Left lung (tissue), 14 donors: ENCODE results near the gene CNOT10. TPM values are rescaled to one million over a fixed set of nuclear protein-coding genes. Genes with fewer than 3 reads are reported as not detected.

Source experiments
- ATAC-seq: fragments of 200-7000 bp; cut with Tn5 transposase; one replicate; pipeline ENCODE4 v1.9.1; 2020; ENCODE audit warnings: moderate library complexity
- DNase-seq, 4 donors: peaks; one replicate each; pipeline ENCODE4 v3.0.0-alpha.2; 2013 to 2020
- H3K27ac ChIP-seq, 2 donors: fragments of 200-600 bp; sonication (generic) in 1 of 2; one replicate each; pipeline versions ENCODE4 v1.5.0 to v1.8.0; 2020 to 2021
- H3K27me3 ChIP-seq, 2 donors: fragments of 200-600 bp; sonication (generic) in 1 of 2; one replicate each; pipeline versions ENCODE4 v1.5.0 to v1.8.0; 2020 to 2021
- H3K36me3 ChIP-seq, 2 donors: fragments of 200-600 bp; sonication (generic) in 1 of 2; one replicate each; pipeline versions ENCODE4 v1.5.0 to v1.8.0; 2020 to 2021
- H3K4me1 ChIP-seq, 2 donors: fragments of 200-600 bp; one replicate each; pipeline ENCODE4 v1.8.0; 2021
- H3K4me3 ChIP-seq, 2 donors: fragments of 200-600 bp; sonication (generic) in 1 of 2; one replicate each; pipeline versions ENCODE4 v1.5.0 to v1.8.0; 2020 to 2021; ENCODE audit warnings: mild to moderate bottlenecking in 1 of 2
- H3K9me3 ChIP-seq, 2 donors: fragments of 200-600 bp; sonication (generic) in 1 of 2; one replicate each; pipeline versions ENCODE4 v1.5.0 to v1.8.0; 2020 to 2021
- CTCF ChIP-seq, 2 donors: fragments of 200-600 bp; sonication (generic) in 1 of 2; IDR thresholded peaks; one replicate each; pipeline versions ENCODE4 v1.5.0 to v1.8.0; 2021; ENCODE audit warnings: antibody characterized with exemption in 2 of 2
- intact Hi-C, 2 donors: fragments of 100-400 bp; cut with DNase I; formaldehyde crosslinking; loops; one replicate each; pipeline versions ENCODE4 v1.11.2 to v1.14.2; 2022
- long read RNA-seq, 12 donors: library from polyadenylated mRNA in 2 of 12; unstranded in 2 of 12; transcript quantifications; one replicate each; pipeline ENCODE4 v2.0.0 and lab custom pipeline, GENCODE V29; 2019 to 2026
- polyA plus RNA-seq, 6 donors: library from polyadenylated mRNA; unstranded; fragments of 120-200 nt; gene quantifications; one replicate each; pipeline ENCODE4 v1.2.1, GENCODE V29; 2013; ENCODE audit not compliant: insufficient read length in 6 of 6
- total RNA-seq, 2 donors: library from RNA; stranded (reverse); fragmentation: NEBNext Ultra II Directional; extraction: Animal tissue kit (Norgen Biotek cat#: 25700); gene quantifications; one replicate each; pipeline ENCODE4 v1.2.1, GENCODE V29; 2021
- donor health status: DM: no; HTN: yes; CAD: no.
- donor health status: DM: no; HTN: no; CAD: no.

The CNOT10 gene, protein sequence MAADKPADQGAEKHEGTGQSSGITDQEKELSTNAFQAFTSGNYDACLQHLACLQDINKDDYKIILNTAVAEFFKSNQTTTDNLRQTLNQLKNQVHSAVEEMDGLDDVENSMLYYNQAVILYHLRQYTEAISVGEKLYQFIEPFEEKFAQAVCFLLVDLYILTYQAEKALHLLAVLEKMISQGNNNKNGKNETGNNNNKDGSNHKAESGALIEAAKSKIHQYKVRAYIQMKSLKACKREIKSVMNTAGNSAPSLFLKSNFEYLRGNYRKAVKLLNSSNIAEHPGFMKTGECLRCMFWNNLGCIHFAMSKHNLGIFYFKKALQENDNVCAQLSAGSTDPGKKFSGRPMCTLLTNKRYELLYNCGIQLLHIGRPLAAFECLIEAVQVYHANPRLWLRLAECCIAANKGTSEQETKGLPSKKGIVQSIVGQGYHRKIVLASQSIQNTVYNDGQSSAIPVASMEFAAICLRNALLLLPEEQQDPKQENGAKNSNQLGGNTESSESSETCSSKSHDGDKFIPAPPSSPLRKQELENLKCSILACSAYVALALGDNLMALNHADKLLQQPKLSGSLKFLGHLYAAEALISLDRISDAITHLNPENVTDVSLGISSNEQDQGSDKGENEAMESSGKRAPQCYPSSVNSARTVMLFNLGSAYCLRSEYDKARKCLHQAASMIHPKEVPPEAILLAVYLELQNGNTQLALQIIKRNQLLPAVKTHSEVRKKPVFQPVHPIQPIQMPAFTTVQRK
- 10 to 100 TPM; 27.8 to 37.1 TPM for total RNA-seq
- polyA plus RNA-seq: 10 to 100 TPM; 46.3 to 61.8 (median 53.4) TPM
- long read RNA-seq, donor 1, partial matches to known transcripts: 0 of 5 reads
- long read RNA-seq, donor 1, other reads (novel, unspliced or antisense): 0 of 5 reads
- long read RNA-seq, donor 2, partial matches to known transcripts: 0 of 3 reads
- long read RNA-seq, donor 2, other reads (novel, unspliced or antisense): 0 of 3 reads
- long read RNA-seq, donor 3, partial matches to known transcripts: 0 of 5 reads
- long read RNA-seq, donor 3, other reads (novel, unspliced or antisense): 0 of 5 reads
- long read RNA-seq, donor 4, partial matches to known transcripts: 1 of 7 reads
- long read RNA-seq, donor 4, other reads (novel, unspliced or antisense): 2 of 7 reads
- long read RNA-seq, donor 5, partial matches to known transcripts: 0 of 3 reads
- long read RNA-seq, donor 5, other reads (novel, unspliced or antisense): 0 of 3 reads
- long read RNA-seq, donor 6, partial matches to known transcripts: 0 of 3 reads
- long read RNA-seq, donor 6, other reads (novel, unspliced or antisense): 0 of 3 reads
- long read RNA-seq, donor 7, partial matches to known transcripts: 0 of 3 reads
- long read RNA-seq, donor 7, other reads (novel, unspliced or antisense): 0 of 3 reads
- long read RNA-seq, donor 8, partial matches to known transcripts: 0 of 3 reads
- long read RNA-seq, donor 8, other reads (novel, unspliced or antisense): 0 of 3 reads
- long read RNA-seq, donor 9: 0 reads
- long read RNA-seq, donor 10, partial matches to known transcripts: 2 of 2 reads
- long read RNA-seq, donor 10, other reads (novel, unspliced or antisense): 0 of 2 reads
- long read RNA-seq, donor 11, partial matches to known transcripts: 0 of 4 reads
- long read RNA-seq, donor 11, other reads (novel, unspliced or antisense): 0 of 4 reads
- long read RNA-seq, donor 12, partial matches to known transcripts: 0 of 5 reads
- long read RNA-seq, donor 12, other reads (novel, unspliced or antisense): 0 of 5 reads

- H3K27ac ChIP-seq: peak within 1 kb of the TSS; percentile 85 to 95
- no peaks in the 10 kb centered on the region for H3K36me3 ChIP-seq
- peaks cover 0 to 20% of the 10 kb centered on the region in 2 donors for H3K4me1 ChIP-seq
- DNase-seq: peak; percentile 89 to 100 (median 96)
- peak within 1 kb of the TSS; percentile 89 to 92 for H3K4me3 ChIP-seq
- peak; percentile 100 for ATAC-seq
- intact Hi-C loops: no loop called here
- no peaks in the 10 kb centered on the region for H3K9me3 ChIP-seq
- peak; percentile 9 to 44 for TF ChIP-seq CTCF (IDR thresholded peaks at IDR 0.05)
- H3K27me3 ChIP-seq: no peaks in the 10 kb centered on the region
These were observed at the start of gene CNOT10 for GRCh38 chr3:32684800-32685542. CNOT10 (plus strand) TSS chr3:32685188; CDS start chr3:32685461, 273 bp downstream.

DNA sequence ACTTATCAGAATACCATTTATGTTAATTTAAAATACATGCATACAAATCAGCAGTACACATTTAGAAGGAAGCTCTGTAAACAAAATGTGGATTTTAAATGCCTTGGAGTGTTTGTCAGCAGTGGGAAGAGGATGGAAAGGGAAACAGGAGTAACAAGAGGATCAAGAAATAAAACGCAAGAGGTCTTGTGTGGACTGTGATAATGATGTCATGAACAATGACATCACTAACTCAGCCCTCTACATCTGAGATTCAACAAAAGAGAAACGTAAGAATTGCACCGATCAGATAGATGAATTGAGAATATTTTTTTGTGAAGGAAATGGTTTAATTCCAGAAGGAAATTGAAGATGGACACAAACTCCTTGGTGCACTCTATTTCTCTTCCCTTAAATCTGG is 44.0 kb upstream of the CNOT10 start:
- no peaks in the 10 kb centered on the region for H3K27me3 ChIP-seq
- no peaks in the 10 kb centered on the region for H3K4me1 ChIP-seq
- no peaks in the 10 kb centered on the region for H3K9me3 ChIP-seq
- H3K4me3 ChIP-seq: no peak overlapping the region
- DNase-seq (peak in 1 of 4 donors; percentile 7), ATAC-seq (no peak)
- intact Hi-C loops: no loop called here
- no peak overlapping the region for H3K27ac ChIP-seq
- no peaks in the 10 kb centered on the region for H3K36me3 ChIP-seq
- no peak for TF ChIP-seq CTCF (IDR thresholded peaks at IDR 0.05)

- Histone ChIP-seq H3K27ac (no peak overlapping the region), H3K4me3 (no peak overlapping the region), H3K9me3 (no peaks in the 10 kb centered on the region), H3K27me3 (no peaks in the 10 kb centered on the region), H3K36me3 (no peaks in the 10 kb centered on the region), H3K4me1 (no peaks in the 10 kb centered on the region)
- ATAC-seq: peak; percentile 80
- peak in 2 of 4 donors; percentile 91 to 96 for DNase-seq
- TF ChIP-seq CTCF (IDR thresholded peaks at IDR 0.05): no peak
- intact Hi-C loops: no loop called here
These were observed 43.6 kb upstream of the CNOT10 start for GRCh38 chr3:32641356-32641755.

DNA sequence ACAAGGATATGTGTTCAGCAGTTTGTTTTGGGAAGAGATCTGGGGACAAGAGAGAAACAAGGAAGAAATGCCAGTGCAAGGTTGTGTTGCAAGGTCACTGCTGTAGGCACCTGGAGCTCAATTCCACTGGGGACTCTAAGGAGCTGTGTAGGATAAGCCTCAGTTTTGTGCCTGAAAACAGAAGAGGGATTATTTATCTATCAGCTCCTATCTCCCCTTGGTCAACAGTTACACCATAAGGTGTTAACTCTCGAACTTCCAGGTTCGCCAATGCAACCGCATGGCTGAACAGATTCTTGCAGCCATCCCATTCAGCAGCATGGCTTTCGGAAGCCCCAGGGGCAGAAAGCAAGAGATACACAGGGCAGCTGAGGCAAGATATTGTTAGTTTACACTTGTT is 41.6 kb upstream of the CNOT10 start:
- Histone ChIP-seq H3K36me3 (no peaks in the 10 kb centered on the region), H3K4me1 (no peaks in the 10 kb centered on the region), H3K4me3 (no peak overlapping the region), H3K27me3 (no peaks in the 10 kb centered on the region), H3K27ac (no peak overlapping the region), H3K9me3 (no peaks in the 10 kb centered on the region)
- ATAC-seq (no peak), DNase-seq (no peak)
- no peak for TF ChIP-seq CTCF (IDR thresholded peaks at IDR 0.05)
- intact Hi-C loops: no loop called here
